Stomach smooth muscle (tissue), 2 donors: ENCODE results near the gene FSCN2.

ENCODE experiments used
- H3K27ac ChIP-seq: one replicate; pipeline ENCODE4 v1.7.0; 2013; ENCODE audit warnings: mild to moderate bottlenecking, low read length, inconsistent platforms
- H3K27me3 ChIP-seq, 2 donors: one replicate each; pipeline ENCODE4 v1.7.0; 2013; ENCODE audit warnings: low read length in 2 of 2; ENCODE audit not compliant: insufficient read depth in 2 of 2, control insufficient read depth in 1 of 2
- H3K36me3 ChIP-seq, 2 donors: one replicate each; pipeline ENCODE4 v1.7.0; 2013; ENCODE audit warnings: low read length in 2 of 2; ENCODE audit not compliant: control insufficient read depth in 2 of 2, insufficient read depth in 2 of 2
- H3K4me1 ChIP-seq: one replicate; pipeline ENCODE4 v1.7.0; 2013; ENCODE audit warnings: low read length; ENCODE audit not compliant: control insufficient read depth, insufficient read depth
- H3K4me3 ChIP-seq, 2 donors: one replicate each; pipeline ENCODE4 v1.7.0; 2013; ENCODE audit warnings: low read length in 2 of 2
- H3K9ac ChIP-seq, 2 donors: one replicate each; pipeline ENCODE4 v1.7.0; 2013; ENCODE audit warnings: low read length in 2 of 2, mild to moderate bottlenecking in 1 of 2
- H3K9me3 ChIP-seq, 2 donors: one replicate each; pipeline ENCODE4 v1.7.0; 2013; ENCODE audit warnings: low read length in 2 of 2; ENCODE audit not compliant: control insufficient read depth in 2 of 2
- donor health status: healthy.
- donor health status: Pancreatic carcinoma.

Gene FSCN2, protein sequence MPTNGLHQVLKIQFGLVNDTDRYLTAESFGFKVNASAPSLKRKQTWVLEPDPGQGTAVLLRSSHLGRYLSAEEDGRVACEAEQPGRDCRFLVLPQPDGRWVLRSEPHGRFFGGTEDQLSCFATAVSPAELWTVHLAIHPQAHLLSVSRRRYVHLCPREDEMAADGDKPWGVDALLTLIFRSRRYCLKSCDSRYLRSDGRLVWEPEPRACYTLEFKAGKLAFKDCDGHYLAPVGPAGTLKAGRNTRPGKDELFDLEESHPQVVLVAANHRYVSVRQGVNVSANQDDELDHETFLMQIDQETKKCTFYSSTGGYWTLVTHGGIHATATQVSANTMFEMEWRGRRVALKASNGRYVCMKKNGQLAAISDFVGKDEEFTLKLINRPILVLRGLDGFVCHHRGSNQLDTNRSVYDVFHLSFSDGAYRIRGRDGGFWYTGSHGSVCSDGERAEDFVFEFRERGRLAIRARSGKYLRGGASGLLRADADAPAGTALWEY

GRCh38 chr17:81527591-81528383 lies at the start of gene FSCN2:
Gene FSCN2 (plus strand): TSS chr17:81528377. CDS start chr17:81528532, 155 bp downstream.
- H3K9ac ChIP-seq = no peak within 1 kb of the TSS
- no peaks in the 10 kb centered on the region for H3K36me3 ChIP-seq
- H3K27ac ChIP-seq = no peak within 1 kb of the TSS
- H3K4me1 ChIP-seq = peaks cover 13% of the 10 kb centered on the region
- H3K27me3 ChIP-seq = peaks cover 43 to 48% of the 10 kb centered on the region in 2 donors
- no peaks in the 10 kb centered on the region for H3K9me3 ChIP-seq
- no peak within 1 kb of the TSS for H3K4me3 ChIP-seq

DNA sequence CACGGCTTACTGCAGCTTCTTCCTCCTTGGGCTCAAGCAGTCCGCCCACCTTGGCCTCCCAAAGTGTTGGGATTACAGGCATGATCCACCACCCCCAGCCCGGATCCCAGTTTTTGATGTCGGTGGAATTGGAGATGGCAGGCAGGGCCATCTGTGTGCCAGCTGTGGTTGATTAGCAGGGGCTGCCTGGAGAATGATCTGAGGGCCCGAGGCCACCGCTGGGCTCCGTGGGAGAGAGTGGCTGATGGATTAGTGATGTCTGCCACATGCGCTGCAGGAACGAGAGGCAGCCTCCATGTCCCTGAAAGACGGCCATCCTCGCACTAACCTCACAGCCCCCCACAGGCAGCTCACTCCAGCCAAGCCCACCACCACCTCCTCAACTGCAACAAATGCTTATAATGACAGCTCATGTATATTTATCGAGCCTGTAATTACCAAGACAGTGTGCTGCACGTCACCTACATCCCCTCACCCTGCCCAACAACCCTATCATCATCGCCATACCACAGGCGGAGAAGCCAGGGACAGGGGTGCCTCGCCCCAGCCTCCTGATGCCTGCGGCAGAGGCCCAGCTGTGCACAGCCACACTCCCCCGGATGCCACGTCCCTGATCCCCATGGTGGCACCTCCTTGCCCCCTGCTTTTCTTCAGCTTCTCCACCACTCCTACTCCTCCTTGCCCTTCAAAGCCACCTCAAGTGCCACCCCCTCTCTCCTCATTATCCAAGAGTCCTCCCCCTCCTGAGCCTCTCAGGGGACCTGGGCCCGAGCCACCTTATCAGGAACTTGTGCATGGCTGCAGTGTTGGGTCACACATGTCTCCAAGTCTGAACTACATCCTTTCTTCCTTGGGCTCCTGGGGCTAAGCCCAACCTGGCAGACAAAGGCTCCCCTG lies 48.8 kb upstream of the FSCN2 start:
- Histone ChIP-seq H3K4me3 (no peak overlapping the region), H3K9ac (no peak overlapping the region), H3K27ac (no peak overlapping the region), H3K36me3 (no peaks in the 10 kb centered on the region), H3K27me3 (no peaks in the 10 kb centered on the region), H3K4me1 (peaks cover 42% of the 10 kb centered on the region), H3K9me3 (peaks cover 0 to 3% of the 10 kb centered on the region in 2 donors)

DNA sequence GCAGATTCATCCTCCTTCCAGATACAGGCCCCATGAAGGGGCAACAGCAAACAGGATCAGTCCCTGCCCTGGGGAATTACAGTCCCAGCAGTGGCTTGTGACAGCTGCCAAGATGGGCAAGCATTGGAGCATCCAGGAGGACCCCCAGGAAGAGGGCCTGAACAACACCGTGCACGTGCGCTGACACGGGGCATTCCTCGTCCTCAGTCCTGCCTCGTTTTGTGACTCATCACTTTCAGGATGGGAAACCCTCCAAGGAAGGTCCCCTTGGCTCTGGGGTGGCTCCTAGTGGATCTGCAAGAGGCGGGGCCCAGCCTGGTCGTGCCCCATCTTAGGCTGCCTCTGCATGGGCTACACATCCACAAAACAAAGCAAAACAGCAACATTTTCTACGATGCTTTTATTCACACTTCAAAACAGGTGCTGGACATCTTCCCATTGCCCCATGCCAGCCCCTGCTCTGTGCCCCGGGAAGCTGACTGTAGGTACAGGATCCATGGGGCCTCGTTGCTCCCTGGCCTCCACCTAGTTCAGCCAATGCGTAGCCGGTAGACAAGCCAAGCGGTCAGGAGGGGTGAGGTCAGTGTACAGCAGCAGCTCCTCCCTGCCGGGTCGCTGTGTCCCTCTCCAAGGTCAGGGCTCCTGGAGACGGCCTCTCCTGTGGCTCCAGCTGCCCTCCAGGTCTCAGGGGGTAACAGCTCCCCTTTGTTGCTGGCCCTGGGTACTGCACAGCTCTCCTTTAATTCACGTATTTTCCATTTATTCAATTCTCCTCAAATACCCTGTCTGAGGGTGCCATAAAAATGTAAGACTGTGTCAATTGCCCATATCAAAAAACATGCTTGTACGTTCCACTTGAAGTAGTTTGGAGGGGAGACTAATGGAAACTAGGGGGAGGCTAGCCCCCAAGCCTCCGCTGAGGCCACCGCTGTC lies 47.8 kb upstream of the FSCN2 start:
- Histone ChIP-seq H3K9ac (no peak overlapping the region), H3K9me3 (peaks cover 0 to 3% of the 10 kb centered on the region in 2 donors), H3K27ac (no peak overlapping the region), H3K36me3 (no peaks in the 10 kb centered on the region), H3K4me3 (peak overlapping the region; percentile 49 to 75), H3K27me3 (no peaks in the 10 kb centered on the region), H3K4me1 (peaks cover 47% of the 10 kb centered on the region)

DNA sequence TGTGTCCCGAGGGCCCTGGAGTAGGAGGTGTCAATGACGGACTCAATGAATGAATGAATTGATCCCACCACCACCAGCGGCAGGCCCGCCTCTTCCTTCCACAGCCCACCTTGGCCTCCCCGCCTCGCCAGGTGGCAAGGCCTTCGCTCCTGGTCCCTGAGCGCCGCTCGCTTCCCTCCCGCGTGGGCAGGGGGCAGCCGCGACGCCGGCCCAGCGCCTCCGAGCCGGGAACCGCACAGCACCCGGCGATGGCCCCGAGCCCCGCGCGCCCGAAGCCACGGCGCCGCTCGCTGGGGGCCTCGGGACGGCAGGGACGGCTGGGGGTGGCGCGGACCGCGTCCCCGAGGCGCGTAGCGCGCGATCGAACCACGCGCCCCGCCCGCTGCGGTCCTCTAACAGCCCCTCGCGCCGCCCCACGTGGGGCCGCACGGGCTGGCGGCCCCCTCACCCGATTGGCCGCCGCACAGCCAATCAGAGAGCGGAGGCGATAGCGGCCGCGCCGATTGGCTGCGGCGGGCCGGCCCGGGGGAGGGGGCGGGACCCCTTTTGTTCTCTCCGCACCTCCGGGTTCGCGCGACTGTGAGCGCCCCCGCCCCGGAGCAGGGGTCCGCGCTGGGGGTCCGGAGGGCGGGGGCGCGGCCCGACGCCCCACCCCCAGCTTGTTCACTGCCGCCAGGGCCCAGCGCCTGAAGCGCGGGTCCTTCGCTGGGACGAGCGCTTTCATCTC lies 46.9 kb upstream of the FSCN2 start:
- Histone ChIP-seq H3K27ac (no peak overlapping the region), H3K36me3 (no peaks in the 10 kb centered on the region), H3K9me3 (peaks cover 0 to 3% of the 10 kb centered on the region in 2 donors), H3K4me1 (peaks cover 47% of the 10 kb centered on the region), H3K4me3 (peak overlapping the region; percentile 67 to 75), H3K27me3 (no peaks in the 10 kb centered on the region), H3K9ac (peak overlapping the region in 1 of 2 donors; percentile 49)

DNA sequence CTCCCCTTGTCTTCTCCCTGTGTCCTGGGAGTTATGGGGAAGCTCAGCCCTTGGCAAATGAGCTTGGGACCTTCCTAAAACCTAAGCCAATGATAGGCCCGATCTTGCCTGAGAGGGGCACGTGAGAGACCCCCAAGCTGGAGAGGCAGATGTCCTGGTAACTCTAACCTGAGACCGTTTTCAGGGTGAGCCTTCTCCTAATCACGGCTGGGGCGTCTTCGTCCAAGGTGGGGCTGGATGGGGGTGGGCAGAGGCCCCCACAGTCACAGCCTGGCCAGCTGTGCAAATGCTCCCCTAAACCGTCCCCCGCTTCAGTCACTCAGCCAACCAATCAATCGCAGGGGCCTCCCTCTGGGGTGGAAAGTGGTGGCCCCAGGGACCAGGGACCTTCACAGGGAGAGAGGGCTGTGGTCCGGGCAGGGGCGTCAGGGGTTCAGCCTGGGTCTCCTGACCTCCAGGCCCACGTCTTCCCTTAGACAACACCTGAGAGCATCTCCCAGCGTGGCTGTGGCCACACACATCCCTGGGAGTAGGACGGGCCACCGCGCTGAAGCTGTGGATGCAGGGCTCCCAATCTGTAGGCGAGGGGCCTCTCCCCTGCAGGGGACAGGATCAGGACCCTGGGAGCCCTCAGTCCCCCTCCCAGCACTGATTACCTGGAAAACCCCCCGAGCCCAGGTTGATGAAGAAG lies 46.2 kb upstream of the FSCN2 start:
- H3K27ac ChIP-seq = no peak overlapping the region

GRCh38 chr17:81482673-81483072 lies 45.5 kb upstream of the FSCN2 start:
- Histone ChIP-seq H3K27ac (no peak overlapping the region), H3K36me3 (no peaks in the 10 kb centered on the region), H3K9ac (no peak overlapping the region), H3K4me1 (peaks cover 51% of the 10 kb centered on the region), H3K9me3 (no peaks in the 10 kb centered on the region), H3K4me3 (no peak overlapping the region), H3K27me3 (no peaks in the 10 kb centered on the region)

More for the DNA sequence above, 46.2 kb upstream of the FSCN2 start:
- Histone ChIP-seq H3K27me3 (no peaks in the 10 kb centered on the region), H3K4me3 (peak overlapping the region; percentile 67 to 75), H3K4me1 (peaks cover 47% of the 10 kb centered on the region), H3K9ac (peak overlapping the region in 1 of 2 donors; percentile 49), H3K9me3 (no peaks in the 10 kb centered on the region), H3K36me3 (no peaks in the 10 kb centered on the region)

GRCh38 chr17:81483085-81483861 lies 44.9 kb upstream of the FSCN2 start:
- no peaks in the 10 kb centered on the region for H3K9me3 ChIP-seq
- no peak overlapping the region for H3K27ac ChIP-seq
- H3K27me3 ChIP-seq = no peaks in the 10 kb centered on the region
- peaks cover 53% of the 10 kb centered on the region for H3K4me1 ChIP-seq
- peak overlapping the region in 1 of 2 donors; percentile 73 for H3K4me3 ChIP-seq
- no peaks in the 10 kb centered on the region for H3K36me3 ChIP-seq
- no peak overlapping the region for H3K9ac ChIP-seq

DNA sequence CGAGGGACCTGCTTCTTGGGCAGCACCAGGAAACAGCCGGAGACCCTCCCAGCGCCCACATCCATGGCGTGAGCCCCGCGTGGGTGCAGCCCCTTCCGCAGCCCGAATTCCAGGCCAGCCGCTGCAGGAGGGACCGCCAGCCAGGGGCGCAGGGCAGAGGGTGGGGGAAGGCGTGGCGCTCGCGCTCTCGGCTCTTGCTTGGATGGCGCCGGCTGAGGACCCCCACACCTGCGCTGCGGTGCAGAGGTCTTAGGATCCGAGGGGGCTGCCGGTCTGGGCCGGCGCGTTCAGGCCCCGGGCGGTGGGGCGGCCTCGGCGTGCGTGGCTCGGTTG lies 44.3 kb upstream of the FSCN2 start:
- Histone ChIP-seq H3K9ac (no peak overlapping the region), H3K4me1 (peaks cover 58% of the 10 kb centered on the region), H3K36me3 (no peaks in the 10 kb centered on the region), H3K4me3 (peak overlapping the region; percentile 44 to 73), H3K9me3 (no peaks in the 10 kb centered on the region), H3K27me3 (no peaks in the 10 kb centered on the region), H3K27ac (no peak overlapping the region)
